ENCODE measurements around the gene LLGL1.
"Not testable (repeated sequence)": the region's sequence is repeated elsewhere in the genome, so short reads cannot be mapped to it uniquely, and the experiment has no call there.

The LLGL1 gene

DNA sequence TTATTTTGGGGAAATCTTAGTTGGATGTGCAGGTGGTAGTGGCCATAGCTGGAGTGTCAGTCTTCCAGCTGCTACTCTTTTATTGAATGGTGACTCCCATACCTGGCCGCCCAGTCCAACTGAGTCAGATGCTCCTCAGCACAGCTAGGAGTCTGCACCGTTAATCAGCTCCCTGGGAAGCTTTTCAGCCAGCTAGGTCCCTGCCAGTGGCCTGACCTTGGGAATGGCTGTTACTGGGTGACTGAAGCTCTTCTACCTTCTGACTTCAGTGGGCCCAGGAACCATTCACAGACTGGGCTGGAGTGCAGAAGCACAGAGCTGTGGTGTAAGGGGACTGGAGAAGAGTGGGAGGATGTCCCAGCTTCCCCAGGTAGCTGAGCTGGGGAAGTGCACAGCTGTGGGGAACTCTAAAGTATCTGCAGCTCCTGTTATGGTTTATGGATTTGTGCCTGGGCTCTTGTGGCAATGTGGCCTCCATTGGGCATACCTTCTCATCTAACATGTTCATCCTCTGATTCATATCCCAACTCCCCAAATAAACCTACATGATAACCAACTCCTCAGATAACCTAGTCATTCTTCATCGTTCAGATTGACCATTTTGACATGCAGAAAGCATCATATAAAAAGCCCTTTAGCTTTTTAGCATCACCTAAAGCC lies 27.8 kb upstream of the LLGL1 start:
- Histone ChIP-seq H3K9me3 (ENCODE audit: control insufficient read depth, low read length) (no peaks in the 10 kb centered on the region), H3K9ac (ENCODE audit: low read length) (no peak overlapping the region), H3K4me1 (ENCODE audit: control insufficient read depth, insufficient read depth, low read length) (no peaks in the 10 kb centered on the region), H3K27me3 (ENCODE audit: control insufficient read depth, insufficient read depth, low read length) (no peaks in the 10 kb centered on the region), H3K36me3 (ENCODE audit: control insufficient read depth, insufficient read depth, low read length) (no peaks in the 10 kb centered on the region), H3K4me3 (ENCODE audit: low read length) (no peak overlapping the region)

- Histone ChIP-seq H3K36me3 (ENCODE audit: control insufficient read depth, insufficient read depth, low read length) (peaks cover 3% of the 10 kb centered on the region), H3K9ac (ENCODE audit: low read length) (no peak overlapping the region), H3K27me3 (ENCODE audit: control insufficient read depth, insufficient read depth, low read length) (no peaks in the 10 kb centered on the region), H3K9me3 (ENCODE audit: control insufficient read depth, low read length) (no peaks in the 10 kb centered on the region), H3K4me3 (ENCODE audit: low read length) (no peak overlapping the region), H3K4me1 (ENCODE audit: control insufficient read depth, insufficient read depth, low read length) (peaks cover 5% of the 10 kb centered on the region)
These were observed 26.9 kb upstream of the LLGL1 start for GRCh38 chr17:18198530-18198929.

GRCh38 chr17:18201108-18201507 lies 24.3 kb upstream of the LLGL1 start:
- Histone ChIP-seq H3K27me3 (ENCODE audit: control insufficient read depth, insufficient read depth, low read length) (no peaks in the 10 kb centered on the region), H3K4me3 (ENCODE audit: low read length) (no peak overlapping the region), H3K4me1 (ENCODE audit: control insufficient read depth, insufficient read depth, low read length) (peaks cover 5% of the 10 kb centered on the region), H3K9me3 (ENCODE audit: control insufficient read depth, low read length) (no peaks in the 10 kb centered on the region), H3K36me3 (ENCODE audit: control insufficient read depth, insufficient read depth, low read length) (peaks cover 3% of the 10 kb centered on the region), H3K9ac (ENCODE audit: low read length) (no peak overlapping the region)

DNA sequence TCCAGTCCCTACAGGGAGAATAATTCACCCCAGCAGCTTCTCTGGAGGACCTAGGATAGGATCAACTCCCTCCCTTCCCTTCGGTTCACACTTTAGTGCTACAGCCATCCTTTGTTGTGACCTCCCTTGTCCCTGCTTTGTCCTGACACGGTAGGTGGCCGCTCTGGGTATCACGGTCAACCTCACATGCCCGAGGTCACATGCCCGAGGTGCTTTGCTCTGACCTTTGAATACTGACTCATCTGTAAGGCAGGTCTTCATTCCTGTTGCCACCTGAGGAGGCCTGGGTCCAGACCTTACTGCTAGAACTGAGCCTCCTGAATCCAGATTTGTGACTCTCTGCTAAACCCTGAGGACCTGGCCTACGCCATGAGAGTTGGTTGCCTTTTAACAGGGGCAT lies 22.1 kb upstream of the LLGL1 start:
- H3K27me3 ChIP-seq (ENCODE audit: control insufficient read depth, insufficient read depth, low read length) = no peaks in the 10 kb centered on the region
- no peak overlapping the region for H3K4me3 ChIP-seq (ENCODE audit: low read length)
- no peak overlapping the region for H3K9ac ChIP-seq (ENCODE audit: low read length)
- peaks cover 3% of the 10 kb centered on the region for H3K36me3 ChIP-seq (ENCODE audit: control insufficient read depth, insufficient read depth, low read length)
- no peaks in the 10 kb centered on the region for H3K9me3 ChIP-seq (ENCODE audit: control insufficient read depth, low read length)
- peaks cover 5% of the 10 kb centered on the region for H3K4me1 ChIP-seq (ENCODE audit: control insufficient read depth, insufficient read depth, low read length)

DNA sequence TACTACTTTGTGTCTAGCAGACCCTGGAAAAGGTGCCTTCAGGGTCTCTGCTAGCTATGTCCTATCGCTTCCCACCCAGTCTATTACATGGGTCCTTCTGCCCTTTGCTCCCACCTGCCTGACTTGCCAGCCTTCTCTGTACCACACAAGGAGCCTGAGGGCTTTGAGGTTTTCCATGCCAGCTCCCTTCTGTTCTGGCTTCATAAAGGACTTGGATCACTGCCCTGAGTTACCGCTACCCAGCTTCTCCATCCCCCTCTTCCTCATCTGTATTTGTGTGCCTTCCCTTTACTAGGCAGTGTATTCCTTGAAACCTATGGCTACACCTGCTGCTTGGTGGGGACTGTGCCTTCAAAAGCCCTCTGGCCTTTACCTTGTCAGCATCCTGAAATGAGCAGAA lies 19.6 kb upstream of the LLGL1 start:
- Histone ChIP-seq H3K9ac (ENCODE audit: low read length) (no peak overlapping the region), H3K4me3 (ENCODE audit: low read length) (no peak overlapping the region), H3K9me3 (ENCODE audit: control insufficient read depth, low read length) (no peaks in the 10 kb centered on the region), H3K27me3 (ENCODE audit: control insufficient read depth, insufficient read depth, low read length) (no peaks in the 10 kb centered on the region), H3K4me1 (ENCODE audit: control insufficient read depth, insufficient read depth, low read length) (peaks cover 5% of the 10 kb centered on the region), H3K36me3 (ENCODE audit: control insufficient read depth, insufficient read depth, low read length) (peaks cover 23% of the 10 kb centered on the region)

- no peak overlapping the region for H3K4me3 ChIP-seq (ENCODE audit: low read length)
- H3K36me3 ChIP-seq (ENCODE audit: control insufficient read depth, insufficient read depth, low read length) = peaks cover 23% of the 10 kb centered on the region
These were observed 18.5 kb upstream of the LLGL1 start for GRCh38 chr17:18206962-18207361.

DNA sequence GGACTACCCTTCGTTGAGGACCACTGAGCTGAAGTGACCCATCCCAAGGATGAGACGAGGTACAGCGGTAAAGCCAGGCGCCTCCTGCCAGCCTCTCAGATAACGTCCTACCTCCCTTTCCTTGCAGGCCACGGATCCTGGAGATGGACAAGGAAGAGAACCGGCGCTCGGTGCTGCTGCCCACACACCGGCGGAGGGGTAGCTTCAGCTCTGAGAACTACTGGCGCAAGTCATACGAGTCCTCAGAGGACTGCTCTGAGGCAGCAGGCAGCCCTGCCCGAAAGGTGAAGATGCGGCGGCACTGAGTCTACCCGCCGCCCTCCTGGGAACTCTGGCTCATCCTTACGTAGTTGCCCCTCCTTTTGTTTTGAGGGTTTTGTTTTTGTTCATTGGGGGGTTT lies 17.3 kb upstream of the LLGL1 start:
- peaks cover 5% of the 10 kb centered on the region for H3K4me1 ChIP-seq (ENCODE audit: control insufficient read depth, insufficient read depth, low read length)
- no peaks in the 10 kb centered on the region for H3K27me3 ChIP-seq (ENCODE audit: control insufficient read depth, insufficient read depth, low read length)
- H3K9ac ChIP-seq (ENCODE audit: low read length) = no peak overlapping the region
- peaks cover 22% of the 10 kb centered on the region for H3K36me3 ChIP-seq (ENCODE audit: control insufficient read depth, insufficient read depth, low read length)
- no peak overlapping the region for H3K4me3 ChIP-seq (ENCODE audit: low read length)
- no peaks in the 10 kb centered on the region for H3K9me3 ChIP-seq (ENCODE audit: control insufficient read depth, low read length)

More at GRCh38 chr17:18206962-18207361, 18.5 kb upstream of the LLGL1 start:
- Histone ChIP-seq H3K9me3 (ENCODE audit: control insufficient read depth, low read length) (no peaks in the 10 kb centered on the region), H3K4me1 (ENCODE audit: control insufficient read depth, insufficient read depth, low read length) (peaks cover 5% of the 10 kb centered on the region), H3K27me3 (ENCODE audit: control insufficient read depth, insufficient read depth, low read length) (no peaks in the 10 kb centered on the region), H3K9ac (ENCODE audit: low read length) (no peak overlapping the region)

- no peak overlapping the region for H3K9ac ChIP-seq (ENCODE audit: low read length)
- H3K9me3 ChIP-seq (ENCODE audit: control insufficient read depth, low read length) = no peaks in the 10 kb centered on the region
- no peaks in the 10 kb centered on the region for H3K27me3 ChIP-seq (ENCODE audit: control insufficient read depth, insufficient read depth, low read length)
These were observed 11.7 kb upstream of the LLGL1 start for GRCh38 chr17:18213666-18214270.

DNA sequence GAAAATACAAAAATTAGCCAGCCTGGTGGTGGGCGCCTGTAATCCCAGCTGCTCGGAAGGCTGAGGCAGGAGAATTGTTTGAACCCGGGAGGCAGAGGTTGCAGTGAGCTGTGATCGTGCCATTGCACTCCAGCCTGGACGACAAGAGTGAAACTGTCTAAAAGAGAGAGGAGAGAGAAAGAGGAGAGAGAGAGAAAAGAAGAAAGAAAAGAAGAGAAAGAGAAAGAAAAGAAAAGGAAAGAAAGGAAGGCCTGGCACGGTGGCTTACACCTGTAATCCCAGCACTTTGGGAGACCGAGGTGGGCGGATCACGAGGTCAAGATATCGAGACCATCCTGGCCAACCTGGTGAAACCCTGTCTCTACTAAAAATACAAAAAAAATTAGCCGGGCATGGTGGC lies 8.5 kb upstream of the LLGL1 start:
- H3K27me3 ChIP-seq (ENCODE audit: control insufficient read depth, insufficient read depth, low read length); H3K9me3 ChIP-seq (ENCODE audit: control insufficient read depth, low read length); H3K36me3 ChIP-seq (ENCODE audit: control insufficient read depth, insufficient read depth, low read length); H3K4me1 ChIP-seq (ENCODE audit: control insufficient read depth, insufficient read depth, low read length); H3K4me3 ChIP-seq (ENCODE audit: low read length); H3K9ac ChIP-seq (ENCODE audit: low read length): not testable (repeated sequence)

More at GRCh38 chr17:18213666-18214270, 11.7 kb upstream of the LLGL1 start:
- H3K4me1 ChIP-seq (ENCODE audit: control insufficient read depth, insufficient read depth, low read length) = no peaks in the 10 kb centered on the region
- H3K4me3 ChIP-seq (ENCODE audit: low read length) = no peak overlapping the region
- peaks cover 18% of the 10 kb centered on the region for H3K36me3 ChIP-seq (ENCODE audit: control insufficient read depth, insufficient read depth, low read length)

- Histone ChIP-seq H3K9ac (ENCODE audit: low read length) (no peak overlapping the region), H3K4me1 (ENCODE audit: control insufficient read depth, insufficient read depth, low read length) (no peaks in the 10 kb centered on the region), H3K27me3 (ENCODE audit: control insufficient read depth, insufficient read depth, low read length) (no peaks in the 10 kb centered on the region), H3K4me3 (ENCODE audit: low read length) (no peak overlapping the region), H3K9me3 (ENCODE audit: control insufficient read depth, low read length) (no peaks in the 10 kb centered on the region), H3K36me3 (ENCODE audit: control insufficient read depth, insufficient read depth, low read length) (no peaks in the 10 kb centered on the region)
These were observed 7.9 kb upstream of the LLGL1 start for GRCh38 chr17:18217412-18218015.

DNA sequence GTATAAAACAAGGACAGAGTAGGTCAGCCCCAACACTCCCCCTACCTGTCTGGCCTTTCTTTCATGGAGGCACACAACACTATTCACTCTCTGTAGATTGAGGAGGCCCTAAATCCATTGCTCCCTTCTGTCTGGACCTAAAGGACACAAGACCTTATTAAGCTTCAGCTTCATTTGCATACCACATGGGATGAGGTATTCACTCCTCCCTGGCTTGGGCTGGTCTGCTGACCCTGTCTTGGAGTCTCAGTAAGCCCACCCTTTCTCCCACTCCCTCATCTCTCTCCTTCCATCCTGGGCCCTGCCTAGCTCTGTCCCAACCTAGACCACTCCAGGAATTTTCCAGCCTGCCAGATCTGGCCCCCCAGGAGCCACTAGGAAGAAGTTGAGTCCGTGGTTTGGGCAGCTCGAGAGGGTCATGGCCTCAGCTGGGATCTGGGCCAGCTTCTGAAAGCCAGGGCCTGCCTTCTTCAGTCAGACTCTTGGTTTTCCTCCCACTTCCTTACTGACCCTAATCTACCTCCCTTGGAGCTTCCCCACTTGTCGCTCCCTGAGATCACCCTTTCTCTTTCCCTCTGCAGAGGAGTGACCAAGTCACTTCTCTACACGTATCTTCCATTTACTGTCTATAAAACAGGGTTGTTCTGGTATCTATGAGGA lies 6.5 kb upstream of the LLGL1 start:
- Histone ChIP-seq H3K4me1 (ENCODE audit: control insufficient read depth, insufficient read depth, low read length) (no peaks in the 10 kb centered on the region), H3K27me3 (ENCODE audit: control insufficient read depth, insufficient read depth, low read length) (no peaks in the 10 kb centered on the region), H3K4me3 (ENCODE audit: low read length) (no peak overlapping the region), H3K9ac (ENCODE audit: low read length) (no peak overlapping the region), H3K36me3 (ENCODE audit: control insufficient read depth, insufficient read depth, low read length) (no peaks in the 10 kb centered on the region), H3K9me3 (ENCODE audit: control insufficient read depth, low read length) (no peaks in the 10 kb centered on the region)

- peaks cover 17% of the 10 kb centered on the region for H3K4me1 ChIP-seq (ENCODE audit: control insufficient read depth, insufficient read depth, low read length)
- H3K9ac ChIP-seq (ENCODE audit: low read length) = no peak overlapping the region
- H3K36me3 ChIP-seq (ENCODE audit: control insufficient read depth, insufficient read depth, low read length) = no peaks in the 10 kb centered on the region
- no peaks in the 10 kb centered on the region for H3K9me3 ChIP-seq (ENCODE audit: control insufficient read depth, low read length)
- H3K27me3 ChIP-seq (ENCODE audit: control insufficient read depth, insufficient read depth, low read length) = no peaks in the 10 kb centered on the region
- H3K4me3 ChIP-seq (ENCODE audit: low read length) = no peak overlapping the region
These were observed 1.4 kb upstream of the LLGL1 start for GRCh38 chr17:18224053-18224386.

Measured in mucosa of stomach (tissue), 1 donor.